Amniotic stem cell (primary cell): ENCODE data around the gene GABRG3.

Source experiments
- DNase-seq: peaks from one replicate; lab custom pipeline; 2025; lab: John Stamatoyannopoulos, UW

GABRG3 gene

DNA sequence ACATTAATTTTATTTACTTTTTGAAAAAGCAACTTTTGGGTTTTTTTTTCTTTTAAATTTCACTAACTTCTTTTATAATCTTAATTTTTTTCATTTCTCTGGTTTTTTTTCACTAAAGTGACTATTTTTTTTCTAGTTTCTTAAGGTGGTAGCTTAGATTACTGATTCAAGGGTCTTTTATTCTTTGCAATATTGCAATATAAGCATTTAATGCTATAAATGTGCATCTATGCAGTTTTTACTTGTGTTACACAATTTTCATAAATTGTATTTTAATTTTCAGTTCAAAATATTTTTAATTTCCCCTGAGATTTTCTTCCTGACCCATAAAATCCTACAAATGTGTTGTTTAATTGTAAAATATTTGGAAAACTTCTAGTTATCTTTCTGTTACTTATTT lies 535.8 kb downstream of the GABRG3 start:
- DNase-seq = no peak

DNA sequence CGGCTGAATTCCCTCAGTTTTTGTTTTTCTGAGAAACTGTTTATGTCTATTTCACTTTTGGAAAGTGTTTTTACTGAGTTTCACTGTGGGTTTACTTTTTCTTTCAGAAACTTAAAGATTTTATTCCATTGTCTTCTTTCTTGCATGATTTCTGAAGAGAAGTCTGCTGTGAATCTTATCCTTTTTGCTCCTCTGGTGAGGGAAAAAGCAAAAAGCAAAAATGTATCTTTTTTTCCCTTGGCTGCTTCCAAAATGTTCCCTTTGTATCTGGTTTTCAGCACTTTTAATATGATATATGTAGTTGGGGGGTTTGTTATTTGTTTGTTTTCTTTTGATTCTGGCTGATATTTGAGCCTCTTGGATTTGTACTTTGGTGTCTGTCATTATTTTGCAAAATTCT lies 538.0 kb downstream of the GABRG3 start:
- no peak for DNase-seq

DNA sequence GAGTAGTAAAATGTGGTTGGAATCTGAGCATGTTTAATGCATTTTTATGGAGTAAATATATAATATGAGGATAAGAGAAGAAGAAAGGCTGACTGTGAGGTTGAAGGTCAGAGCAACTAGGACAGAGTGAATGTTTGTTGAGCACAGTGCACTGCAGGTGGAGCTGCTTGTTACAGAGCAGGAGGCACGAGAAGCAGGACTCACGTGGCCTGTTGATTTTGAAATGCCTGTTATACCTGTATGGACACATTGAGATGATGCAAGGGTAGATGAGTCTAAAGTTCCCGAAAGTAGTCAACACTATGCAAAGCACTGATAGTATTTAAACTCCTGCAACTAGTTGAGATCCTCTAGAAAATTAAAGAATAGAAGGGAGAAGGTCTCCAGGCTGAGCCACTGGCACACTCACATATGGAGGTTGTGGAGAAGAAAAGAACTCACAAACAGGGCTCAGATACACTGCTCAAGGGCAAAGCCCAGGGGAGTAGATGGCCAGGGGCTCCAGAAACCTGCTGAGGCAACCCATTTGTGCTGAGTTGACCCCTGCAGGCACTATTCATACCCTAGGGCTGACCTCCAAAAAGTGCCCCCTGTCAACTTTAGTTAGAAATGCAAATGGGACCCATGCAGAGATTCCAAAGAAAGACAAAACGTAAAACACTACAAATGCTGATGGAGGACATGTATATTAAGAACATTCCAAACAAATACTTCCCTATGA lies 541.5 kb downstream of the GABRG3 start:
- DNase-seq = no peak

DNA sequence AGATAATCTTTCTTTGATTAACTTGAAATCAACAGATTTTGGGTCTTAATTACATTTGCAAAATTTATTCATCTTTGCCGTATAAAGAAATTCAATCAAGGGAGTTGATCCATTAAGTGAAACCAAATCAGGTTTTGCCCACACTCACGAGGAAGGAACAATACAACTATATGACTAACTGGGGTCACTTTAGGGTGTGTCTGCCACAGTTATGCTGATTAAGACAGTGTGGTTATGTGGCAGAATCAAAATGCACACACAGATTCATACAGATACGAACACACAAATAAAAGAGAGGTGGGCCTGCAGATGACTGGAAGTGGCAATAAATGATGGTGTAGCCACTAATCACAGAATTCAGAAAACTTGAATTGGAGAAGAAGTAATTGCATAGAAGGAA lies 543.5 kb downstream of the GABRG3 start:
- no peak for DNase-seq

DNA sequence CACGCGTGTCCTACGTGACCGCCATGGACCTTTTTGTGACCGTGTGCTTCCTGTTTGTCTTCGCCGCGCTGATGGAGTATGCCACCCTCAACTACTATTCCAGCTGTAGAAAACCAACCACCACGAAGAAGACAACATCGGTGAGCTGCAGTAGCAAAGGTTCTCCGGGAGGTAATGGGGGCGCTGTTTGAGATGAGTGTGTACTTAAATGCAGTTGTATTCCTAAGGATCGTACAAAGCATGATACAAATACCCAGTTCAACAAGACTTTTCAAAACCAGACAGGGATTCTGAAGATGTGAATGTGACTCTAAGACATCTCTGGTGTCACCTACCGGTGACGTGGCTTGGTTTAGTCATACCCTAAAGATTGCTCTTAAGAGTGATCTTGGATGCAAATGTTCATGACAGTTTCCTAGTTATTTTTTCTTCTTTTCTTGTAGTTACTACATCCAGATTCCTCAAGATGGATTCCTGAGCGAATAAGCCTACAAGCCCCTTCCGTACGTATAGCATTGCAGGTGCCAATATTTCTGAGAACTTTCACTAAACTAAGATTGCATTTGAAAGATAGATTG lies 556.6 kb downstream of the GABRG3 start:
- DNase-seq = no peak

DNA sequence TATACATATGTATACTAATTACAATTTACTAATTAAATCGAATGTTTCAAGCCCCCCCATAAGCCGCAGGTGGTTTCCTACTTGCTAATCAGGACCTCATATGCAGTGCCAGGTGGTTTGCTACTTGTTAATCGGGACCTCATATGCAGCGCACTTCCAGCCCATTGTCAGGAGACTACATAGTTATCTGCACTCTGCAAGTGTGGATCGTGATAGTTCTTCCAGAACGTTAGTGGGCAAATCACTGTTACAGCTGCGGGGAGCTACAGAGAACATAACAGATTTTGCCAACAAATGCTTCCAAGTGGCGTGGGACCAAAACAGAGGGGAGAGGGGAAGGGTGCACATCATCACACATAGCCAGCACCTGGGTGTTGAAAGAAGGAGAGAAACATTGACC lies 558.4 kb downstream of the GABRG3 start:
- DNase-seq = no peak

DNA sequence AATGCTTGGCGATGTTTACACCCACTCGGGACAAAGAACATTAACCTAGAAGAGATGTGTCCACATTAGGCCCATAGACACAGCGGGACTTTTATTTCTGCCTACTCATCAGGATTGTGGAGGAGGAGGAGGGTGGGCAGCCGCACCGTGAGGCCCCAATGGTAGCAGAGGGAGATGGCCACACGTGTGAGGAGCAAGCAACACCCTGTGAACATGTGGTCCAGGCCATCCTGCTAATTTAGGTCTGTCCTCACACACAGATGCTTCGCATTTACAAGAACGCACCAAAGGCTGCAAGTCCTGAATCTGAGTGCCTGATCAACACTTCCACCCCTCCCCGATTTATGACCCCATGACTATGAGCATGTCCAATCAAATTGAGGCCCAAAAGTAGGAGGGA lies 560.0 kb downstream of the GABRG3 start:
- no peak for DNase-seq

DNA sequence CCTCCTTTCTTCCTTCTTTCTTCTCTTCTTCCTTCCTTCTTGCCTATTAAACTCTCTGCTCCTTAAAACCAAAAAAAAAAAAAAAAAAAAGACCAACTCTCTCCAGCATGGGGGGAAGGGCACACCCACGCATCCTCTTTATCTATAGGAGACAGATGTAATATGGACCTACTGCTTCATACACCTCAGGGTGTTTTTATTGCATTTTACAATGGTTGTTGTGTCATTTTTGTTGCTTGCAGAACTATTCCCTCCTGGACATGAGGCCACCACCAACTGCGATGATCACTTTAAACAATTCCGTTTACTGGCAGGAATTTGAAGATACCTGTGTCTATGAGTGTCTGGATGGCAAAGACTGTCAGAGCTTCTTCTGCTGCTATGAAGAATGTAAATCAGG lies 561.4 kb downstream of the GABRG3 start:
- no peak for DNase-seq

DNA sequence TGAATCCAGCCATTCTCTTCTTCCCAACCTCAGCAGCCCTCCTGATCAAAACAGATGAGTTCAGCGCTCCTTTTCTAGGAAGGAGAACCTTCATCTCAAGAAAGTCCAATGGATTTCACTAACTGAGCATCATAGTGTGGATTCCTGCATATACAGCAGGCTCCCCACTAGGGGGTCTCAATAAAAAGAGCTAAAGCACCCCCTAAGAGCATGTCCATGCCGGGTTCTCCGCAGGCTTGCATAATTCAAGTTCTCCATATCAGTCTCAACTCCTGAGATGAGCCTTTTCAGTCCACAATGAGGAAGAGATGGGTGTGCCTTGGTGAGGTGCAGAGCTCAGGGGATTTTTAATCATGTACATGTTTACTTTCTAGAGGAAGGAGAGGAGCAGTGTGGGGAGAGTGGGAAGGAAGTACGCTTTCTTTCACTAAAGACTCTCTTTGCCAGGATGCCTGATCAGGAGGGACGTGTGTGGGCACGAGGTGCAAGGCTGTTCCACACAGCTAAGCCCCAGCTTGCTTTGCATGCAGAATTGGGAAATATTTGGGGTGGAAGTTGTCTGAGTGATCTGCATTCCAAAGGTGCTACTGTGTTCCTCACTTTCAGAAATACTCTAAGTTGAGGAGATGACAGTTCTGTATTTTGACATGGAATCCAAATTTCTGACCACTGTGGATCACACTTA lies 564.6 kb downstream of the GABRG3 start:
- DNase-seq = no peak

DNA sequence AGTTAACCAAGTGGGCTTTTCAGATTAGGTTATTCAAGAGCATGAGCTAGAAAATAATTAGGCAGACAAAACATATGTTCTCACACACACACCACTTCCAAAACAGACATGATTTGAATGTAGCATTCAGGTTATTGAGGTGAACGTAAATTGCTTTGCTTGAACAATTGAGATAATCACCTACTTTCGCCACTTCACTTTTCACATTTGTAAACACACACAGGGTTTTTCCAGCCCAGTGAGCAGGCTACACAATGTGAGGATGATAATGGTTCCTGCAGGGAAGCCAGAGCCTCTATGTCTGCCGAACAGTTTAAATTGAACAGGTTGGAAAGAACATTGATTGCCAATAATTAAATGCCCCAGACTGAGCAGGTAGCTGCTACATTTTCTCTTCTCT lies 567.3 kb downstream of the GABRG3 start:
- no peak for DNase-seq

DNA sequence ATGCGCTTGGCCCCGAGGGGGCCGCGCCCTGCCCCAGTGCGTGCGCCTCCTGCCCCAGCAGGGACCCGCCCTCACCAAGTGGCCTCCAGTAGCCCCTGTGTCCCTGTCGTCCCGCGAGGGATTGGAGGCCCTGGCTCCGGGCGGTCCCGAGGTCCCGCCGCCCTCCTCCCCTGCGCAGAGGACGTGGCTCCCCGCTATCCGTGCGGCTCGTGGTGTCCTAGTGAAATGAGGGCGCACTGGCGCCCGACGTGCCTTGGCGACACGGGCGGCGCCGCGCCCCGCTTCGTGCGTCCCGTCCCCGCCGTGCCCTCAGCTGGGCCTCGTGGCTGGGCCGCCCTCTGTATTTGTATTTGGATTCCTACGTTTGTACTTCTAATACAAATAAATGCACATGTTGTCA lies 570.6 kb downstream of the GABRG3 start:
- DNase-seq = no peak

DNA sequence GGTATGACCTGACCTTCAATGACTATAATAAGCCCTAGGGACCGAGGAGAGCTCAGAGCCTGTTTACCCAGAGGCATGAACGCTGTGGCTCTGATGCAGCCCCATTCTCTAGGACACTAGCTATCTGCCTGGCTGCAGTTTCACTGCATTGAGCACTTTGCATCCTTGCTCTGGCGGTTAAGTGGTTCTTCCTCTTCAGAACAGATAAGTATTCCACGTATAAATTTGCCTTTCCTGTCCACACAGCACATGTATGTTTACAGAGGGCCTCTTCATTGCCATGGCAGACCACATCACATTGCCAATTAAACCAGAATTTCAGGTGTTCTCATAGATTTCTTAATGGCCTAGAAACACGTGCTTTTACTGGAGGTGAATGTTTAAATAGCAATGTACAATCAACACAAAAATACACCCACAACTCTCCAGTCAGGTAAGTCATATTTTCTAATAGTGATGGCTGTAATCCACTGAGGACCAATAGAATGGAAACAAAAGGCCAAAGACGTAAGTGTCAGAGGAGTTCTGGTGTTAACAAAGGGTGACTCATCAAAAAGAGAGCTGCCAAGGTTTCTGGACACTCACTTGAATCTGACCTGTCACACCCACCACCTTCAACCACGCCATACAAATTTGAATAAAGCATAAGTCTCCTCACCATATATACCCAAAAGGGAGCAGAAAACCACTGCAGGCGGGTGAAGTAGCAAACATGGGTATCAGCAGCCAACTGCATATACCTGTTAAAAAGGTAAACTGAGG lies 574.7 kb downstream of the GABRG3 start:
- no peak for DNase-seq

DNA sequence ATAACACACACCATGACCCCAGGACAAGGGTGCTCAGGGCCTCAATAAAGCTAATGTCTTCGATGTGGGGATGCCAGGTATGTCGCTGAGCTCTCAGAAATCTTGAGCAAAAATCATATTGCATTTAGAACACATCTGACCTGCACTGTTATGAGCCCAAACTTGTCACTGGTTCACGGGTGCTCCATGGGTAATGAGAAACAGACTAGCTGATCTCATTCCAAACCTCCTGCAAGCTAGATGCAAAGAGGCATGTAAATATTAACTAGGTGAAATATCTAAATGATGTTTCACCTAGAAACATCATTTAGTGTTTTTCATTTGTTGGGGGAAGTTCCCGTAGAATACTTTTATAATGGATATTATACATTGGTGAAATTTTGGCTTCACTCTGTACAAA lies 578.8 kb downstream of the GABRG3 start:
- no peak for DNase-seq

DNA sequence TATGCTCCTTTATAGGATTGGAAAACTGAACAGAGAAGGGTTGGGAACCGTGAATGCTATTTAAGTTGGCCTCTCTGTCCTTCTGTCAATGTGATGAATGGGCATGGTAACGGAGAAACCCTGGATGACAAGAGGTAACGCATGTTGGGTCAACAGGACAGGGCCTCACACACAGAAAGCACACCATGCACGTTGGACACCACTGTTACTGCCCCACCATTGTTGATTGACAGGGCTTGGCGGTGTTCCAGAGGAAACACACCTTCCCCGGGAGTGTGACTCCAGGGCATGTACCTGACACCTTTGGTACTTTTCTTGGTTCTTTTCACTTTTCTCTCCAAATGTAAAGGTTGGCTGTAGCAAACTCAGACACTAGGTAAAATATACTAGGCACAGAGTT lies 579.7 kb downstream of the GABRG3 start:
- no peak for DNase-seq

DNA sequence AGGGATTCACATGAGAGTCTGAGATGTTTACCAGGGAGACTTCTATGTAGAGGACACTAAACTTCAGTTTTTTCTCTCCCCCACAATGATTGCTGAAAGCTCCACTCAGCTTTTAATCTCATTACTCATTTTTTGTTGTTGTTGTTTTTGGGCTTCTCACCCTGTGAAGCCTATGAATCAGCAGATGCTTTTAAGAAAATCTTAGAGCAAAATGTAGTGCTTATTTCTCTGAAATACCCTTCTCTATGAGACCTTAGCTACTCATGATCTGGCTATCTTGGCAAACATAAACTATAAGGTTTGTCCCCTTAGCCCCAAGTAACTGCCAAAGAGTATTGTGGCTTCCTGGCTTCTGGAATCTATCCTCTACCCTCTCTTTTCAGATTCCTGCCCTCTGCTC lies 590.8 kb downstream of the GABRG3 start:
- no peak for DNase-seq

DNA sequence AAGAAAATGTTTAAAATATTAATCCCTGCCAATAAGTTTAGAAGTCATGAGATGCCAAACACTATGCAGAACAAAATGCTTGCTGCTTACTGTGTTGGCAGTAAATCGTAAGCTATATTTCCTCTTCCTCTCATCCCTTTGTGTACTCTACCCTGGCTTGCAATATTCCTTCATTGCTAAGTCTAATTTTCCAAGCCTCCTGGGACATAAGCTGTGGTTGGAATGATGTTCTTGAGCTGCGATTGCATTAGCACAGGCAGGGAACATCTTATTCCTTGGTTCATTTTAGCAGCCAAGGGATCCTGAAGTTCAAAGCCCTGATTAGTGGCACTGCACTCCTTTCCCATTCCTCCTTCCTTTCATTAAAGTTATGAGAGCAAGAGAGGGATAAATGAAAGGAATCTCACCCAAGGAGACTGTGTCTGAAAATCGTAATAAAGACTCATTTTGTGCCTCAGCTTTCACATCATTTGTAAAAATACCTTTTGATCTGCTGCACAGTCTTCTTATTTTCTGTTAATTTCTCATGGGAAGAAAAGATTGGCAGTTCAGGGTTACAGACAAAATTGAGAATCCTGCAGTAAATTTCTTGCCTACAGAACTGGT lies 592.9 kb downstream of the GABRG3 start:
- DNase-seq = no peak

DNA sequence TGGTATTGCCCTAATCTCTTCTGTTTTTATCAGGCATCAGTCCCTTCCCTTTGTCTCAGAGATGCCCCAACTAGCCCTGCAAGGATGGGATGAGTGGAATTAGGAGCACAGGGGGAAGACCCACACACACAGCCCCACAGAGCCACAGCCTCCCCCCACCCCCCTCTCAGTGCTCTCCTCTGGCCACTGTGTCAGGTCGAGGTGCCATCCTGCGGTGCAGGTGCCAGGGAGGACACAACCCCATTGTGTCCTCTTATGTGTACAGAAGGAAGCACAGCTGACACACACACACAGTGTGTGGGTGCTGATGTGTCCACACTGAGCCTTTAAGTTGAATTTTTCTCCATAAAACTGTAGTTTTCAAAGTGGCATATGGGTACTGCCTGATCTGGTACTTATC lies 593.7 kb downstream of the GABRG3 start:
- DNase-seq = no peak

DNA sequence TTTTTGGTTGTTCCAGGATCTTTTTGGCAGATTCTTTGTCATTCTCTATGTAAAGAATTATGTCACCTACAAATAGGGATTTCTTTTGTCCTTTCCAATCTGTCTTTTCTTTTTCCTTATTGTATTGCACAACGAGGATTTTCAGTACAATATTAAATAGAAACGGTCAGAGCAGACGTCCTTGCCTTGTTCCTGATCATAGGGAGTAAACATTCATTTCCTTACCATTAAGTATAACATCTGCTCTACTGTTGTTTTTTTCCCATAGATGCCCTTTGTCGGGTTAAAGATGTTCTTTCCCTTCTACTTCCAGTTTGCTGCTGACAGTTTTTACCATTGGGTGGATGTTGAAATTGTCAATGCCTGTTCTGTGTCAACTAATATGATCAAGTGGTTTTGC lies 599.8 kb downstream of the GABRG3 start:
- no peak for DNase-seq

DNA sequence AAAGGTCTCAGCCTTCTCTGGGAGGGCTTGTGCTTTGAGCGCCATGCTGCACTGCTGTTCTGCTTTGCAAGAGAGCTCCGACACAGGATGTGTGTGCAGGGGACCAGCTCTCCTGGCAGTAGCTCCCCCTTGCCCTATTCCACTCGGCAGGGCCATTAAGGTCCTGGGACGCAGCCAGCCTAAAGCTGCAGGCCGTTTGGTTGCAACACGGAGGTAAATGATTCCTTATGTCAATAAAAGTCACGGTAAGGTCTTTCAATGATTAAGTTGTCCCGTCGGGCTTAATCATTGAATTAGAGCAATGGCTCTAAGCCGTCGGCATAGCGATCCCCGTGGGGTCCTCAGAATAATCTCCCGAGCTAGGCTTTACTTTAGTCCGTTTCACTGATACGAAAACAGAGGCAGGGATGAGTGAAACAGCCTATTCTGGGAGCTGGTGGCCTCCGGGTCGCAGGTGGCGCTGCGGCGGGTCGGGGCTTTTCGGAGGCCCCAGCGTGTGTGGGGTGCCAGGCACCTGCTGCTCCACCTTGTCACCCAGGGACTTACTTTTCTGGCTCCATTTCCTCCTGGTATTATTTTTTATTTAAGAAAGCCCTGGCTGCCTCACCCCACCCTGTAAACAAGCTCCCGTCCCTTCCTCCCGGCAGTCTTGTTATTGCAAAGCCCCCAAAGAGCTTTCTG lies 603.0 kb downstream of the GABRG3 start:
- DNase-seq = no peak

DNA sequence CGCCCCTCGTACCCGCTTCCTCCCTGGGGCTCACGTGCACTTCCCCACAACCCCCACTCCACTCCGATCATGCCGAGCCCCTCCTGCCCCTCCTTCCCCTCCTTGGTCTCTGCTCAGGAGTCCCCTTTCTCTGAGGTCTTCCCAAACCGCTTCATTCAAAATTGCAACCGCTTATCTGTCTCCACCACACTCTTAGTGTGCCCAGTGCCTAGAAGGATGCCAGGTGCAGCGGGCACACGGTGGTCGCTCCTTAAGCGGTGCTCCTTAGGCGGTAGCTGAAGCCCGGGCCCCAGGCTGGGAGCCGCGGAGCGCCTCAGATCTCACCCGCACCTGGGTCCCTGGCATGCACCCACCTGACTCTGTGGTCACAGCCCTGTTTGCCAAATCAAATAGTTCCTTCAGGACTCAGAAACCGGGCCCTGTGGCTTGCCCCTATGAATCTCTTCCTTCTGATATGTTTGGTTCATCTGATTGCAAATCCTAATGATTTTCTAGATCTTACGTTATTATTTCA lies 603.6 kb downstream of the GABRG3 start:
- DNase-seq = no peak

DNA sequence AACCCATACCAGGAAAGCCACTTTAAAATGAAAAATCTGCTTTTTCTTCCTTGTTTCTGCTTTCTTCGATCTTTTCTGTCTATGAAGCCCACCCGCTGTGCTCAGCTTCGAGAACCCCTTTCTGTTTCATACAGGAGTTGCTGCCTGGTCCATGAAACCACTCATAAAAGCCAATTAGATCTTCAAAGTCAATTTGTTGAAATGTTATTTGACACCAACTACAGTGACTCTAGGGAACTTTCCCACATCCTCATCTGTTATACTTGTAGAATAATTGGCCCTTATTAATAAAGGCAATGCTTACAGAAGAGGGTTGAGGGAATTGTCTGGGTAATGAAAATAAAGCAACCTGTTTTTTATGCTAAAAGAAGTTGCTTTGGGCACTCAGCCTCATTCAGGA lies 604.5 kb downstream of the GABRG3 start:
- no peak for DNase-seq

DNA sequence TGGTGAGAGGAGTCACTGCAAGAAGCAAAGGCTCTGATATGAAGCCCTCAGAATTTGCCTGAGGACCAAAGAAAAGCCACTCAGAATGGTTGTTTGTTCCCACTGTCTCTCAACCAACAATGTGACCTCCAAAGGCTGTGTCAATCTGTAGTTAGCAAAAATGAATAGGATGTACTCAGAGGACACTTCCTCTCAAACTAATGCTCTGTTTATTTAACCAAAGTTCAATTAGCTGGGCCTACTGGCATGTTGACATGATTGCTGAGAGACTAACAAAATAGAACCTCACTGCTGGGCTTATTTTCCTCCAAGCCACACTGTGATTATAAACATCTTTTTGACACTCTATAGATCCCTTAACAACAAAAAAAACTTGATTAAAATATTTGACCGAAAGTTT lies 605.6 kb downstream of the GABRG3 start:
- no peak for DNase-seq
